SU-DHL-6 (cell line): ENCODE measurements around the gene EMC6.

Experiments used
- H2AFZ ChIP-seq: fragments of 200-600 bp; sonication (generic); 2 replicates; pipeline ENCODE4 v1.6.1; 2014; ENCODE audit warnings: low read depth, mild to moderate bottlenecking, moderate library complexity, mixed read lengths, antibody characterized with exemption, low read length; ENCODE audit not compliant: severe bottlenecking
- H3F3A ChIP-seq: fragments of 200-600 bp; shearing (Covaris generic); 2 replicates; pipeline ENCODE4 v1.6.0; 2016; ENCODE audit warnings: antibody characterized with exemption, mild to moderate bottlenecking; ENCODE audit not compliant: insufficient read depth
- H3K27ac ChIP-seq: fragments of 200-600 bp; sonication (generic); 2 replicates; pipeline ENCODE4 v1.5.1; 2016; ENCODE audit warnings: low read depth, mild to moderate bottlenecking, low read length, moderate library complexity, mixed read lengths
- H3K27me3 ChIP-seq: fragments of 200-600 bp; sonication (generic), shearing (Covaris generic); 2 replicates; pipeline ENCODE4 v1.6.0; 2014; ENCODE audit warnings: mild to moderate bottlenecking, low read length
- H3K36me3 ChIP-seq: fragments of 200-600 bp; sonication (generic); 2 replicates; pipeline ENCODE4 v1.6.1; 2014; ENCODE audit warnings: mild to moderate bottlenecking, low read length, mixed read lengths
- H3K4me2 ChIP-seq: fragments of 300-600, 200-600 bp; shearing (Covaris generic), sonication (generic); 2 replicates; pipeline ENCODE4 v1.6.0; 2014; ENCODE audit warnings: low read length, low read depth, mild to moderate bottlenecking; ENCODE audit not compliant: poor library complexity, severe bottlenecking
- H3K4me3 ChIP-seq: fragments of 200-600 bp; sonication (generic); 2 replicates; pipeline ENCODE4 v1.5.1; 2014; ENCODE audit warnings: antibody characterized with exemption, low read length, mild to moderate bottlenecking, mixed read lengths; ENCODE audit not compliant: insufficient read depth, poor library complexity, severe bottlenecking
- H3K79me2 ChIP-seq: fragments of 200-600 bp; sonication (generic); 2 replicates; pipeline ENCODE4 v1.6.1; 2014; ENCODE audit warnings: mild to moderate bottlenecking, low read length, moderate library complexity; ENCODE audit not compliant: insufficient read depth
- H3K9ac ChIP-seq: fragments of 200-600 bp; sonication (generic); 2 replicates; pipeline ENCODE4 v1.7.0; 2014; ENCODE audit warnings: mild to moderate bottlenecking, low read length
- H3K9me2 ChIP-seq: fragments of 200-600 bp; sonication (generic); replicated peaks from 2 replicates; pipeline ENCODE4 v1.6.1; 2014; ENCODE audit warnings: low read length; ENCODE audit not compliant: insufficient read depth
- H3K9me3 ChIP-seq: fragments of 200-600 bp; sonication (generic); 2 replicates; pipeline ENCODE4 v1.6.1; 2014; ENCODE audit warnings: low read length, mixed read lengths; ENCODE audit not compliant: insufficient read depth
- H4K20me1 ChIP-seq: fragments of 200-600 bp; sonication (generic); 2 replicates; pipeline ENCODE4 v1.6.1; 2014; ENCODE audit warnings: low read depth, mild to moderate bottlenecking, antibody characterized with exemption, low read length, moderate library complexity, mixed read lengths
- EZH2phosphoT487 ChIP-seq: fragments of 200-600 bp; sonication (generic), shearing (Covaris generic); conservative IDR thresholded peaks from 2 replicates; pipeline ENCODE4 v1.6.1; 2018; ENCODE audit warnings: mild to moderate bottlenecking, antibody characterized with exemption, low read length, moderate library complexity, mixed read lengths
- TF ChIP-seq, protein P1 (sequence below): fragments of 200-600 bp; sonication (generic); IDR thresholded peaks from one replicate; pipeline ENCODE4 v1.5.1; 2017; ENCODE audit warnings: antibody characterized with exemption, mild to moderate bottlenecking, low read length, moderate library complexity; ENCODE audit not compliant: insufficient read depth, poor library complexity, severe bottlenecking

Gene EMC6

GRCh38 chr17:3632287-3632686 lies 36.3 kb upstream of the EMC6 start:
- no peak for TF ChIP-seq EZH2phosphoT487
- TF ChIP-seq, protein P1, sequence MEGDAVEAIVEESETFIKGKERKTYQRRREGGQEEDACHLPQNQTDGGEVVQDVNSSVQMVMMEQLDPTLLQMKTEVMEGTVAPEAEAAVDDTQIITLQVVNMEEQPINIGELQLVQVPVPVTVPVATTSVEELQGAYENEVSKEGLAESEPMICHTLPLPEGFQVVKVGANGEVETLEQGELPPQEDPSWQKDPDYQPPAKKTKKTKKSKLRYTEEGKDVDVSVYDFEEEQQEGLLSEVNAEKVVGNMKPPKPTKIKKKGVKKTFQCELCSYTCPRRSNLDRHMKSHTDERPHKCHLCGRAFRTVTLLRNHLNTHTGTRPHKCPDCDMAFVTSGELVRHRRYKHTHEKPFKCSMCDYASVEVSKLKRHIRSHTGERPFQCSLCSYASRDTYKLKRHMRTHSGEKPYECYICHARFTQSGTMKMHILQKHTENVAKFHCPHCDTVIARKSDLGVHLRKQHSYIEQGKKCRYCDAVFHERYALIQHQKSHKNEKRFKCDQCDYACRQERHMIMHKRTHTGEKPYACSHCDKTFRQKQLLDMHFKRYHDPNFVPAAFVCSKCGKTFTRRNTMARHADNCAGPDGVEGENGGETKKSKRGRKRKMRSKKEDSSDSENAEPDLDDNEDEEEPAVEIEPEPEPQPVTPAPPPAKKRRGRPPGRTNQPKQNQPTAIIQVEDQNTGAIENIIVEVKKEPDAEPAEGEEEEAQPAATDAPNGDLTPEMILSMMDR: no peak
- no peak overlapping the region for H3K4me2 ChIP-seq
- peaks cover 14% of the 10 kb centered on the region; the same call in 1 of the 2 replicates for H3K79me2 ChIP-seq
- H2AFZ ChIP-seq: no peak overlapping the region
- H4K20me1 ChIP-seq: no peaks in the 10 kb centered on the region
- H3K9me3 ChIP-seq: no peaks in the 10 kb centered on the region
- H3K9me2 ChIP-seq: no peaks in the 10 kb centered on the region
- no peaks in the 10 kb centered on the region for H3K36me3 ChIP-seq
- no peak overlapping the region for H3K27ac ChIP-seq
- H3K4me3 ChIP-seq: no peak overlapping the region
- no peaks in the 10 kb centered on the region for H3K27me3 ChIP-seq
- no peaks in the 10 kb centered on the region for H3F3A ChIP-seq
- H3K9ac ChIP-seq: no peak overlapping the region

DNA sequence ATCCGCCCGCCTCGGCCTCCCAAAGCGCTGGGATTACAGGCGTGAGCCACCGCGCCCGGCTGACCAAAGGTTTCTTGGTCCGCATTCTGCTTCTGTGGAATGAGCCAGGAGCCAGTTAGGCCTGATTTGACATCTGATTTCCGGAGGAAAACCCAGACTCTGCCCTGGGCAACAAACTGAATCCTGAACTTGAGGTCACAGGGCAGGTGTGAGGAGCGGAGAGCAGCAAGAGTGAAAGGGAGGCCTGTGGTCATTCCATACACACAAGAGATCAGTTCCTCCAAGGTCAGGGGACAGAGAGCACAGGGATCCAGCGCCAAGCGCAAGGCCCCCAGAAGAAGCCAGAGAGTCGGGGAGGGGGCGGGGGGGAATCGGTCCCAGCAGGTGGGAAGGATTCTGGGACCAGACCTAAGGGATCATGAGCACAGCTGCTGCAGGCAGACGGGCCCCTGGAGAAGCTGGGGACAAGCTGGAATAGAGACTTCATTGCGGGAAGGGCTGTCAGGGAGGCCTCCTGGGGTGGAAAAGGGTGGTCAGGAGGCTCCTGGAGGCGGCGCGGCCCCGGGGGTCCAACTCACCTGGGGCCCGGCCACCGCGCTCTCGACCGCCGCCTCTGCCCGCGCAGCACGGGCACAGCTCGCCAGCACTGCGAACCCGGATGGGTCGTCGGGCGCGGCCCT lies 33.0 kb upstream of the EMC6 start:
- peak overlapping the region; percentile 62 for H2AFZ ChIP-seq
- peak overlapping the region; percentile 65 for H3K4me2 ChIP-seq
- no peaks in the 10 kb centered on the region for H3K36me3 ChIP-seq
- H4K20me1 ChIP-seq: no peaks in the 10 kb centered on the region
- H3F3A ChIP-seq: 0 out of 2 replicates have a peak, but pooled peaks cover 4% of the 10 kb centered on the region
- H3K27me3 ChIP-seq: no peaks in the 10 kb centered on the region
- H3K9me2 ChIP-seq: no peaks in the 10 kb centered on the region
- H3K9me3 ChIP-seq: no peaks in the 10 kb centered on the region
- H3K4me3 ChIP-seq: peak overlapping the region; percentile 86
- peaks cover 14% of the 10 kb centered on the region; the same call in 1 of the 2 replicates for H3K79me2 ChIP-seq
- TF ChIP-seq EZH2phosphoT487: no peak
- TF ChIP-seq, protein P1: no peak
- peak overlapping the region; percentile 85; the same call in 1 of the 2 replicates for H3K27ac ChIP-seq
- peak overlapping the region; percentile 81 for H3K9ac ChIP-seq

DNA sequence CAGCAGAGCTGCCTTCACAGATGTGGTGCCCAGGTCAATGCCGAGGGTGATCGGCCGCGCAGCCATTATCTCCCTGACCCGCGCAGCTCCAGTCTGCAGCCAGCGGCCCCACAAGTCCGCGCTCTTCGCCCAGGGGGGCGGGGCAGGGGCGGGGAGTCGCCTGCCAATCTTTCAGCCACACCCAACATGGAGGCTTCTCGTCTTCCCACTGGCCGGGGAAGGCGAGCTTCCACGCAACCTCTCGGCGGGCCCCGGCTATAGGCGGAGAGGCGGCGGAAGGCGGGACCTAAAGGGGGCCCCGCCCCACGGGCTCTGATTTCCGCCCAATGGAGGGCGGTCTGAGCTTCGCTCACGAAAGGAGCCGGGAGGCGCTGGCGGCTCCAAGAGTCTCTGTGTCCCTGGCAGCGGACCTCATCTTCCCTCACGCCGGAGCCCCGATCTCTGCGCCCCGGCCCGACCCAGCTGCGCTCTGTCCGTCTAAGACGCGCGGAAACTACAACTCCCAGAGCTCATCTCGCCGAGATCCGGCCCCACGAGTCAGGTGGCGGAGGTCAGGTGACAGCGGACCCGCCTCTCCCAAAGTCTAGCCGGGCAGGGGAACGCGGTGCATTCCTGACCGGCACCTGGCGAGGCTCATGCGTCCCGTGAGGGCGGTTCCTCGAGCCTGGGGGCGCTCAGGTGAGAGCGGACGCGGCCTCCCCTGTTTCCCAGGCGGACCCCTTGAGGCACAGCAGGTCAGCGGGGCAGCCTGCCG lies 32.3 kb upstream of the EMC6 start, which contains the start of the genes CTNS and SHPK:
Gene CTNS, plus strand, starts transcription at position 607 of the 754 bp plus-strand sequence. CDS start 3,447 bp downstream, outside the sequence.
Gene SHPK, minus strand, starts transcription at position 97 of the 754 bp plus-strand sequence. Its CDS starts 31 bp downstream, at position 66.
- Histone ChIP-seq H3K4me3 (peak within 1 kb of the TSS; percentile 86), H3F3A (0 out of 2 replicates have a peak, but pooled peaks cover 4% of the 10 kb centered on the region), H3K27ac (peak within 1 kb of the TSS; percentile 85), H4K20me1 (no peaks in the 10 kb centered on the region), H3K79me2 (peaks cover 14% of the 10 kb centered on the region; the same call in 1 of the 2 replicates), H2AFZ (peak within 1 kb of the TSS; percentile 86), H3K9me3 (no peaks in the 10 kb centered on the region), H3K27me3 (no peaks in the 10 kb centered on the region), H3K9me2 (no peaks in the 10 kb centered on the region), H3K9ac (peak within 1 kb of the TSS; percentile 81), H3K36me3 (no peaks in the 10 kb centered on the region), H3K4me2 (peak within 1 kb of the TSS; percentile 70)
- no peak for TF ChIP-seq EZH2phosphoT487
- TF ChIP-seq, protein P1: no peak
